Hepatic stellate cell (primary cell): ENCODE data around the gene PLCB1.

Experiments used
- DNase-seq: peaks from one replicate; pipeline ENCODE4 v3.0.0; 2011; ENCODE audit warnings: low spot score

PLCB1 gene

DNA sequence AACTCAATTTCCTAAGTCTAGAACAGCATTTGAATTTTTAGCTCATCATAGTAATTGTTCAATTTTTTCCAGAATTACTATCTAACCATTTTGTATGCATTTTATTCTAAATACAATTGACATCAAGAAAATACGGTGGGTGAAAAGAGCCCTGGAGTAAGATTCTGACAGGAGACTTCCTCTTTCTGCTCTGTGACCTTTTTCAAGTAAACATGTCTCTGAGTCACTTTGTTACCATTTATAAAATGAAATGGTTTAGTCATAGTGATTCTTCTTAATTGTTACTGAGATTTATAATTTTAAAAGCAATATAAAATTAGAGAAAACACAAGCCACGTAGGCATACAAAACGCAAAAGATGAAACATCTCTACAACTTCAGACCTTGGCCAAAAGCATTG is 80.2 kb downstream of the PLCB1 start:
- no peak for DNase-seq

DNA sequence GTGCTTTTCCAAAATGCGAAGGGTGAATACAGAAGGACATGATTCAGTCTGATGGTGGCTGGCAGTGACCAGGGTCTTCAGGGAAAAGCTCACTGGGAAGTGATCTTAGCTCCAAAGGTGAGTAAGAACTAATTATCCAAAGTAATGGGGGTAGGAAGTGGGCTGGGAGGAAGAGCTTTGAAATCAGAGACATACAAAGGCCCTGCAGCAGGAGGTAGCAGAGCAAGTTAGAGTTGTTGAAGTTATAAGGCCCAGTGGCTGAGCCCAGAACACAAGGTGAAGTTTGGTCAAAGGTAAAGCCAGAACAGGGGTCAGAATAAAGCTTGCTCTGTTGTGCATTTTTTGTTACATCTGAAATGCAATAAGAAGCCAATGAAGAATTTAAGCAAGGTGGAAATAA is 81.2 kb downstream of the PLCB1 start:
- no peak for DNase-seq

DNA sequence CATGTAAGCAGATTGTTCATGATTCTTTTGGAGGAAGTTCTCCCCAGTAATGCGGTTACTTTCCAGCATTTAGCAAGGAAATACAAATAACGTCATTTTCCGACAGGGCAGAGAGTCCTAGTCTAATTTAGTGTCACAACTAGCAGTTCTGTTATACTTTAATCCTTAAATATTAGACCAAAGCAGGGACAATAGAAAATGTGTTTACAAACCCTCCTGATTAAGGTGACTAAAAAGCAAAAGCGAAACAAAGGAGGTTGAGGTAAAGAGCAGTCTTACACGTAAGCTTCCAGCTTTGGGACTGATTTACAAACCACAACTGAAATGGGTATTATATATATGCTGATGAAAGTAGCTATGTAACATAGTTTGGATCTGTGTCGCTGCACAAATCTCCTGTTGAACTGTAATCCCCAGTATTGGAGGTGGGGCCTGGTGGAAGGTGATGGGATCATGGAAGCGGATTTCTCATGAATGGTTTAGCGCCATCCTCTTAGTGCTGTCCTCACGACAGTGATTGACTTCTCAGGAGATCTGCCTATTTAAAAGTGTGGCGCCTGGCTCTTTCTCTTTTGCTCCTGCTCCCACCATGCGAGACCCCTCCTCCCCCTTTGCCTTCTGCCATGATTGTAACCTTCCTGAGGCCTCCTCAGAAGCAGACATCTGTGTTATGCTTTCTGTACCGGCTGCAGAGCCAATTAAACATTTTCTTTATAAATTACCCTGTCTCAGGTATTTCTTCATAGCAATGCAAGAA is 81.9 kb downstream of the PLCB1 start:
- DNase-seq, result no peak

DNA sequence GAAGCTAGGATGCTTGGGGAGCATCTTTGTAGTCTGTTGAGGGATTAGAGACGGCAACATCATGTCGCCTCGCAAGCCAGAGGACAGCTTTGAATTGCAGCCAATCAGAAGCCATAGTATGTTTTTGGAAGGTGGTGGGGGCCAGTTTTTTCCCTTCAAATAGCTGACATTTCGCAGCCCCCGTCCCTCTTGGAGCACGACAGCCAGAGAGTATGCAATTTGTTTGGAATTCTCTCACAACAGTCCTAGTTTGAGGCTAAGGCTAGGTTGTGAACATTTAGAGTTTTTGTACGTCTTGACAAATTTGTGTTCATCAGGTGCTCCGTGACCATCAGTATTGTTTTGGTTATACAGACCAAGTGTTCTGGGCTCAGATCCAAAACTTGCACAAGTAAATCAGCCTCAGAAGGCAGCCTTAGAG is 83.3 kb downstream of the PLCB1 start:
- DNase-seq, result no peak

DNA sequence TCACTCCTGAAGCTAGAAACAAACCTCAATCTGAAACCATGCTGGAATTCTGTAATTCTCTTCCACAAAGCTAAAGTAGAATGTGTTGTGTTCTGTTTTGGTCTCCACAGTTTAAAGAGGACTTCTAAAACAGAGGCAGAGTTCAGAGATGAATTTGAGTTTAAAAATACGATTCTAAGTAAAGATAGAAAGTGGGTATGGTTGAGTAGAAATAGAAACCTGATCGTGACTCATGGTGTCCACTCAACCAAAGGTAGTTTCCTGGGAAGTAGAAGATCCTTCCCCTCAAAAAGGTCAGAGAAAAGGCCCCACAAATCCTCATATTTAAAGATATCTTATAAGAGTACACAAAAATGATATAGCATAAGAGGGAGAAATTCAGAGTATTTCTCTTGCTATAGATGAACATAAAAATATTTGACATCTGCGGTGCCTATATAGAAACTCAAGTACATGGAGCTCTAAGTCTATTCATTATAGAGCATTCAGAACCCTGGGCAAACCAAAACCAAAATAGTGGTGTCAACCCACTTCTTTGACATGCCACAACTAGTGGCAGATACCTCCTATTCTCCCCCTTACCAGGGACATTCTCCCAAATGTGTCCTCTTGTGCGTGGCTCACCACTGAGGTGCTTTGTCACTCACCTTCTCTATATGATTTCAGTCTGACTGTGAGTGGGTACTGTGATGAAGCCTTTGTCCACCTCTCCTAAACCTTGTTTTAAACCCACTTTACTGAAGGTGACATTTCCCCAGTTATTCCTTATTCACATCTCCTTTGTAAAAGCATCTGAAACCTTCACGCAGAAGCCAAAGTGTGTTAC is 84.5 kb downstream of the PLCB1 start:
- DNase-seq, result no peak

DNA sequence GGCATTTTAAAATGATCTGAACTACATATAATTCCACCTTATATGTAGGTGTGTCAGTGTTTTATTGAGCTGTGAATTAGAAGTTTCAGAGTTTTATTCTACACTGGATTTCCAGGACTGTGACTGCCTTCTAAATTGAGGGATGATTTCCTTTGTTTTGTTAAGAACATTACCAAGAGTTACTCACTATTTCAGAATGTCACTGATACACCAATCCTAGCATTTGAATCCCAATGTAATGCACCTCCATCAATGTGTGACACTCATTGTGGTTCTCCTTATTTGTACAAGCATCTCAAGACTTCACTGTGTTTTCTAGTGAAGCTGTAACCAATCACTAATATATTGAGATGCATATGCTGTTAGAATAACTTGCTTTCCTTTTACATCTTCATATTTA is 86.8 kb downstream of the PLCB1 start:
- DNase-seq, result peak; percentile 17

DNA sequence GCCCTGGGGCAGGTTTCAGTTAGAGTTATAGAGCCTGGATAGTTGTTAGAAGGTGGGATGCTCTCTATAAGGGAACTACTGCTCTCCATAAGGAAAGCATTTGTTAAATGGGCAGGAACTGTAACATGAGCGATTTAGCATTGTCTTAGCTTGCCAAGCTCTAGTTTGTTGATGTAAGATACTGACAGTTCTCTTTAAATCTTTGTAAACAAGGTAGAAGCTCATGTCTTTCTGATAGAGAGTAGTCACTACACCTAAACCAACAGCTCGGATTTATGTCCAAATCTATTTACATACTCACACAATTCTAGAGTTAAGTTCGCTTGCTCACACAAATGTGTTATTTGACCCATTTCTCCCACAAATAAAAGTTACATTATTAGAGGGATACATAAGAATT is 87.3 kb downstream of the PLCB1 start:
- DNase-seq, result no peak

DNA sequence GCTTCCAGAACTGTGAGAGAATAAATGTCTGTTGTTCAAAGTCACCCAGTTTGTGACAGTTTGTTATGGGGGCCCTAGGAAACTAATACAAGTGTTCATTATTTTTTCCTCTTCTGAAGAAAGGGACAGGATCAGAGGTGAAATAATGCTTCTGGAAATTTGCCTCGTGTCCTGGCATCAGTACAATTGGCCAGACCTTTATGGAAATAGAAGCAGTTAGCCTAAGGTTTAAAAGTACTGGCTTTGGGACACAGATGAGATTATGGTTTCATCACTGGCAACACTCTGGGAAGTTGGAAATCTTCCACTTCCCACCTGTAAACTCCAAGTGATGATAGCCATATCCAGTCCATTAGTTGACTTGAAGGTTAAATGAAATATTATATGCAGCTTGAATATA is 88.7 kb downstream of the PLCB1 start:
- DNase-seq, result no peak

DNA sequence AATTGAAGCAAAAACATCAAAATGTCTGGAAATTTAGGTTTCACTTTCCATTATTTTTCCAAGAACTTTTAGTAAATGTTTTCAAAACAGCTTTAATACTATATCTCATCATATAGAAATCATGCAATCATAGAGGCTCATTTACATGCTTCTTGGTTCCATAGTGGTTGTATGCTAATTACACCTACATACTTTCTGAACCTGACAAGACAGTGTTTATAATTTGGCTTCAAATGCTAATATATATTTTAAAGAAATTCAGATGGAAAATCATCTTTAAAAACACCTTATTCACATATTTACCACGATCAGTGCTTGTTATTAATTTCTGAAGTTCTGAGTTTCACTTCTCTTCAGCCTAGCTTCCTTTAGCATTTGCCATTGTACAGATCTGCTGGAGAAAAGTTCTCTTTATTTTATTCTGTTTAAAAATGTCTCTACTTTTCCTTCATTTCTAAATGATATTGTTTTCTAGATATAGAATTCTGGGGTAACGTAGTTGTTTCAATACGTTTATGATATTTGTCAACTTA is 89.9 kb downstream of the PLCB1 start:
- DNase-seq, result no peak

DNA sequence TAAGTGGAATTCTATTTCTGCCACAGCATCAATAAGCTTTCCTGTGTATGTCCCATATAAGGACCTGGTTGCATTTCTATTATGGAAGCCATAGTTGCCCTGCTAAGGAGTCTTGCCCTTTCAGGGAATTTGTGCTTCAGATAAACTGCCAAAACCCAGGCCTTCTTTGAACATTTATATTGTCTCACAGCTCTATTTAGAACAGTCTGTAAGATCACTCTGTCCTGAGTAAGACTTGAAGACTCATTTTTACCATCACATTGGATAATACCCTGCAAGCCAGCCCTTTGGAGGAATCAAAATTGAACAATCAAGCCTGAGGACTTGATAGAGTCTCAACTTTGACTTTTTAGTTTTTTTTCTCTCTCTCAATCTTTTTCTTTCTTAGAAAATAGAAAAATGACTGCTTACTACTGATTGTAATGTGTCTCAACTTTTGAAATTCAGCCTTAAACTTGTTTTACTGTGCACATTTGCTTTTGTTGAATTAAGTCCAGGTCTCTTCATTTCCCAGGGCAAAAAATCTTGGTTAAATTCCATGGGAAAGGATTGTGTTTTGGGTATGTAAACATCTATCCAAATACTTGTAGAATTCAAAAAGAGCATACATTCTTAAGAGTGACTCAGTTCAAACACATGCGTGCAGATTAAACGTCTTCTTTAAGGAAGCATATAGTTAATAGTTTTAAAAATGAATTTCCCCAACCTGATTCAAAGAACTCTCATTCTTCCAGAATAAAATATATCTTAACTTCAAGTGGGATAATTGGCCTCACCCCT is 91.2 kb downstream of the PLCB1 start:
- peak; percentile 31 for DNase-seq

DNA sequence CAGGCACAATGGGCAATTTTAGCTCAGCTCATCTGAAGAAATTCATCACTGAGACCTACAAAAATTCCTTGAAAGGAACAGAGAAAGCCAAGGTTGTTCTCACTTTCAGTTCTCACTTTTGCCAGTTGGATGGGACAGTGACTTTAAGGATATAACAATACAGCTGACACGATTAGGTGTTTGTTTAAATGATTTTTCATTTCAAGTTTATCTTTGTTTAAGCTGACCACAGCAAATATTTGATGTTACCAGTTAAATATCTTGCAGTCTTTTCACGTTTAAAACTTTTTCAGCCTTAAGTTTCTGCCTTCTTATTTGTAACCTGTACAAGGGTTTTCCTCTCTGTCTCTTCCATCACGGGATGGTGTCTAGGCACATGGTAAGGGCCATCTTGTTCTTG is 93.6 kb downstream of the PLCB1 start:
- no peak for DNase-seq

DNA sequence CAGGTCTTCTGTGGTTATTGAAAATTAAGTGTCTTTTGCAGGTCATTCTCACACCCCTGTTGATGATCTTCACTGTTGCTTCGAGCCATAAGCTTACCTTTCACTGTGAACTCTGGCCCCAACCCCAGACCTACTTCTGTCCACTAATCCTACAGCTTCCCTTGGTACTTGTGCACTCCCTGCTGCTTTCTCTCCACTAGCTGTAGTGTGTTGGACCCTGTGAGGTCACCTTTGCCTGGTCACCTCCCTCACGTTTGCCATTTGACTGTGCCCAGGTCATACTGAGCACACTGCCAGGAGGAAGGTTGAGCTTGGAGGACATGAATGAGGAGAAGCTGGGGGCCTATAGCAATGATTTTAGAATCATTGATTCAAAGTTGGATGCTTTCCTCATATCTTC is 94.0 kb downstream of the PLCB1 start:
- DNase-seq, result no peak

DNA sequence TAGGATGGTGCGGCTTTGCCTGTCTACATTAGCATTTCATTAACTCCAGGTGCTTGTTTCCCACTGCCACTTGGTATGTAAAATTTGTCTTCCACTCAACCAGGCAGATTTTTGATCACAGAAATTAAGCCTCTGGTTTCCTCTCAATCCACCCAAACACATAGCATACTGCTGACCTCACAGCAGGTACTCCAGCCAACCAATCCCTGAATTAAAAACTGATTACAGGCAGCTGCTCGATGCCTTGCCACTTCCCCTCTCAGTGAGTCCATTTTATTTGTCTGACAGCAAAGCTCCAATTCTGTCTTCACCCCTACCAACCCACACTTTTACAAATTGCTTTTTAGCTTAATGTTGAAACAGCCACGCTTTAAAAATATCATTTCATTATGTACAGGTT is 95.2 kb downstream of the PLCB1 start:
- no peak for DNase-seq

DNA sequence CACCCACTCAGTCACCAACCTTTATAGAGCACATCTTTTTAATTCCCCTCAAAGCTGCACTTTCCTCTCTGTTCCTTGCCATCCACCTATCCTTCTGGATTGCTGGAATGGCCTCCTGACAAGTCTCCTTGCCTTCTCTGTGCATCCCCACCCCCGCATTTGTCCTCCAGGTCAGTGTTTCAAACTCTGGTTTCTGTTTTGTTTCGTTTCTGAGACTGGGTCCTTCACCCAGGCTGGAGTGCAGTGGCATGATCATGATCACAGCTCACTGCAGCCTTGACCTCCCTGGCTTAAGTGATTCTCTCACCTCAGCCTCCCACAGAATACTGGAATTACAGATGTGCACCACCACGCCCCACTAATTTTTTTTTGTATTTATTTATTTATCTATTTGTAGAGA is 96.2 kb downstream of the PLCB1 start:
- no peak for DNase-seq

DNA sequence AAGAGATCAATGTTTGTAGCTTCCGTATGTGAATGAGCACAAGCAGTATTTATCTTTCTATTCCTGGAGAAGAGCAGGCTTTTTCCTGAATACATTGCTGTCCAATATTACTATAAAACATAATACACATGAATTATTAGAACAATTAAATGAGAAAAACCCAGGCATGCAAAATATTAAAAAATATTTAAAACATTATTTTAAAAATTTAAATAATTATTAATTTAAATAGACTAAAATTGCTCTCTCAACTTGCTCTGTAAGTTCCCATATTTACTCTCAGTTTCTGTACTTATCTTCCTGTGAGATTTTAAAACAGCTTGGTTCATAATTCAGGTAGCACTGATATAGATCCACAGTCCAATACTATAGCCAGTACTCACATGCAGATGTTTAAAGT is 97.0 kb downstream of the PLCB1 start:
- no peak for DNase-seq

DNA sequence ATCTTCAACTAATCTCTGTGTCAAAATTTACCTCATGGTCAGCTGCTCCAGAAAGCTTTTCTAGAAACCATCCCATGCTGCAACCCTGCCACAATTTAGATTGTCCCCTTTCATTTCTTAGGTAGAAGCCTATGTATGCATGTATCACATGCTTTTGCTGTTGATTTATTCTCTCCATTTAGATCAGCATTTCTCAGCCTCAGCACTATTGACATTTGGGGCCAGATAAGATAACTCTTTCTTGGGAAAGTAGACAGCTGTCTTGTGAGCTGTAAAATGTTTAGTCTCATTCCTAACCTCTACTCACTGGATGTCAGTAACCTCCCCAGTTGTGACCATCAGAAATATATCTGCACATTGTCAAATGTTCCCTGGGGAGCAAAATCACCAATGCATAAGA is 99.0 kb downstream of the PLCB1 start:
- DNase-seq, result no peak

DNA sequence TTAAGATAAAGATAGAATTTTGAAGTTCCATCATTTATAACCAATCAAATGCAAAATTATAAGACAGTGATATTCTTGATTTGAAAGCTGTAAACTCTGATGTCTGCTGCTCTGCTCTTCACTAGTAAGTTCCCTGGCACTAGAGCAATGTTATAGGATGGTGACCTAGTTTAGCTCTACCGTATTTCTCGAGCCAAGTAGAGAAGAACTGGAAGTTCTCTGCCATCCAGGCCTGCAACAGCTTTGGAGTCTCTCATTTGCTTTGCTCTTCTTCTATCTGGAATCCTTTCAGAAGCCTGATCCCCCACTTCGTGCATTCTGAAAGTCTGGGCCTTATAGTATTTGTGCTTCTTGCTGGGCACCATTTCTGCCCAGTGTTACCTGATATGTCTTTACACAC is 100.3 kb downstream of the PLCB1 start:
- DNase-seq, result no peak

DNA sequence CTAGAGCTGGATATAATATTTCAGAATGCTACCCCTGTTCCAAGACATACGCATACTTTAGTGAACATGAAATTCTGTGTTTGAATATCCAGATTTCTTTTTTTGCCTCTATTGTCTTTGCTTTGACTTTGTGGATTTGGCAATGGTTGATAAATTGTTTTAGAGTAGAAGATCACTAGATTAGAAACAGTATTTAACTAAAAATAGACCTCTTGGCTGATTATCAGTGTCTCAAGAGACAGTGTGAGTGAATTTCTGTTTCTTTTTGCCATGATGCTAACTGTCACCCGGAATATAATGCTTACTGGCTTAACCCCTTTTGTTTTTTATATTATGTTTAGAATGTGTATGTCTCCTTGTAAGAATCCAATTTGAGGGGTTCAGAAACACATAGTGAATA is 102.5 kb downstream of the PLCB1 start:
- DNase-seq, result no peak

DNA sequence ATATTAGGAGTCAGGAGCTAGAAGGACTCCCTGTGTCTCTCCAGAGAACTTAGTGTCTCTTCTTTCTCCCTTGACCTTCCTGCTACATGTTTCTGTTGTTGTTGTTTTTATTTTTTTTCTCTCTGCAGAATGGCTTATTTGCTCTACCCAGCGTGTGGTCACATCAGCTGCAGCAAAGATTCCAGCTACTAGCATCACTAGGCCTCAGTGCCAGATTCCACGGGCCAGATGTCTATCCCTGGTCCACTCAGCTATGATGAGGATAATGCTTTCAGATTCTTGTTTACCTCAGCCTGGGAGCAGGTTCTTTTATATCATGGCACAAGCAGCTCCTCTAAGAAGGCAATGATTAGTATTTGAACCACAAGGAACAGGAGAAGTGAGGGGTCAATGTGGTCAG is 110.0 kb downstream of the PLCB1 start:
- no peak for DNase-seq

DNA sequence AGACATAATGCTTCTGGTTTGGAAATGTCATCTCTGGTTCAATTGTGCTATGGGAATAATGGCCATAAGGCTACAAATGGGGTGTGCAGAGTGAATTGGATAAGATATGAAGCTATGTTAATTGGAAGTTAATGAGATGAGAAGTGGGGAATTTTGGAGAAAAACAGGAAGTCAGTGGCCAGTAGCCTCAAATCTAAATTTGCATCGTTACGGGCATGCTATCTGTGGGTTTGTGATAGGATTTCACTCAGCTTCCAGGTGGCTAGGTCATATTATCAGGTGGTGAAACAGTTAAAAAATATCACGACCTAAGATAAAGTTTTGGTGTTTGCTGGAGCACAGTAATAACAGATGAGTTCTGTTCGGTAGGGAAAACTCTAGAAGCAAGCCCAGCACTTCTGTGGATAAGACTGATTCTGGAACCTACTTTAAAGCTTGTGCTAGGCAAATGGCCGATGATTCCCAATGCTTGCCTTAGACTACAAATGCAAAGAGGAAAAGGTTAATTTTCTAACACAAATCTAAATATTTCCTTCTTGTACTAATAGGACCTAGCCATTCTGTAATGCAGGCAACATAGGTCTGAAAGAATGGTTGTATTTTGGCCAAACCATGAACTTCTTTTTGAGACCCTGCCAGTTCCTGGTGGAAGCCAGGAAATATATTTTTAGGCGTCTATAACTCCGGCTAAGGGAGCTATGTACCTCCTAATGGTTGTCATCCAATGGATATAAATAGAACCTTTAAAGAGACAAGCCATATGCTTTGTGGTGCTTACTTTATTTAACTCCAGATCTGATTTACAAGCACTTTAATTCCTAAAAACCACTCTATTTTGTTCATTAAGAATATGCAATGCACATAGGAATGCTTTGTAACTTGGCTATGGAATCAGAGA is 111.0 kb downstream of the PLCB1 start:
- DNase-seq, result no peak

DNA sequence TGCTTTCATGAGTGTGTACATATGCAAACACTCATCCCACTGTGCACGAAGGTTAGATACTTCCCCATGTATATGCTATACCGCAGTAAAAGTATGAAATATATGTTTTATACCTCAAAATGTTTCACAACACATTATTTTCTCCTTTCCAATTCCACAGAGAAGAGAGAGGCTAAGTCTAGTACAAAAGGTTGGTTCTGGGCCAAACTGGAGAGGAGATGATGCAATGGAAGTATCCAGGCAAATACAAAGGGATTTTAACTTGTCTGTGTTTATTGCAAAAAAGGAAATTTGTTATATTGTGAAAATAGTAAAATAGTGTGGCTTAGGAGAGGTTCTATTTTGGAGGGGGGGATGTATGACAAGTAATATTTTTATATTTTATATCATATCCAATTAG is 112.6 kb downstream of the PLCB1 start:
- no peak for DNase-seq

DNA sequence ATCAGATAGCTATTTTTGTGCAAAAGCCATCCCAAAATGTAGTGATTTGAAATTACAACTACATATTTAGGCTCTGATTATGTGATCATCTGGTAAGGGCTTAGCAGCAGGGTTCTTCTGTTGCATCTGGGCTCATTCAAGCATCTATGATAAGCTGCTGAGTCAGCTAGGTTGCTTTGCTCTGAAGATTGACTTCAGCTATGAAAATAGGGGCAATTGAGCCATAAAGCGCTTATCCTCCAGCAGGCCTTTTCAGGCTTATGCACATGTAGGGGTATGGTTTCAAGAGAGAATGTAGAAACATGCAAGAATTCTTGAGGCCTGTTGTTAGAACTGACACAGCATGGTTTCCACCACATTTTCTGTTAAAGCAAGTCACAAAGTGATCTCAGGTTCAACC is 114.1 kb downstream of the PLCB1 start:
- DNase-seq, result no peak
